SHP77 (cell line): Measurements from ENCODE around the gene SLIT3.

Experiments
- DNase-seq, 2 experiments: peaks; one replicate each; lab custom pipeline; 2025; lab: John Stamatoyannopoulos, UW

SLIT3 gene

DNA sequence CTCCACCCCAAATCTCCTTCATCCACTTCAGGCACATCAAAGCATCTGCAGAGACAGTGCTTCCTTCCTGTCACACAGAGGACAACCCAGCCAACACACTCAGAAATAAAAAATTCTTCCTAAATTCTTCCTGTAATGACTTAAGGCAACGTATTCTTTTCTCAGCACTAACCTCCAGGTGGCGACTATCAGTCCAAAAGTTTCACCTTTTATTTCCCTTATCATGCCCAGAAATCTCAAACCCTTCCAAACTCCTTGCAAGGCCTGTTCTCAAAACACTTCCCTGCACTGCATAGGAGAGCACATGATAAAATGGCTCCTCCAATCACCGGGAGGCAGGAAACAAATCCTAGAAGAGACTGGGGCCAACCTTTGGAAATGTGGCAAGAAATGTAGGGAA lies 35.1 kb downstream of the SLIT3 start:
- no peak for DNase-seq

DNA sequence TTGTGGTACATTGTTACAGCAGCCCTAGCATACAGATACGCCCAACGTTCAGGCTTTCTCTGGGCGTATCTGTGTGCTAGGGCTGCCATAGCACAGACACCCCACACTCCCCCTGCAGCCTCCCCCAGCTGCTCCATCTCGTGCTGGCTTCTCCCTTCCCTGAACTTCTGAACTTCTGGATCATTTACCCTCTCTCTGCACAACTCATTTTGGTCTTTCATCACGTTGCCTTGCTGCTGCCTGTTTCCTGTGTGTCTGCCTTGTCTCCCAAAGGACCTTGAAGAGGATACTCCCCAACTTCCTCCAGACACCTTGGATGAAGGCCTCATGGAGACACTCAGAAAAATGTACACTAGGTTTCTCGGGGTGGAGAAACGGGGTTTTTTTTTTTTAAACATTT lies 37.3 kb downstream of the SLIT3 start:
- no peak for DNase-seq

DNA sequence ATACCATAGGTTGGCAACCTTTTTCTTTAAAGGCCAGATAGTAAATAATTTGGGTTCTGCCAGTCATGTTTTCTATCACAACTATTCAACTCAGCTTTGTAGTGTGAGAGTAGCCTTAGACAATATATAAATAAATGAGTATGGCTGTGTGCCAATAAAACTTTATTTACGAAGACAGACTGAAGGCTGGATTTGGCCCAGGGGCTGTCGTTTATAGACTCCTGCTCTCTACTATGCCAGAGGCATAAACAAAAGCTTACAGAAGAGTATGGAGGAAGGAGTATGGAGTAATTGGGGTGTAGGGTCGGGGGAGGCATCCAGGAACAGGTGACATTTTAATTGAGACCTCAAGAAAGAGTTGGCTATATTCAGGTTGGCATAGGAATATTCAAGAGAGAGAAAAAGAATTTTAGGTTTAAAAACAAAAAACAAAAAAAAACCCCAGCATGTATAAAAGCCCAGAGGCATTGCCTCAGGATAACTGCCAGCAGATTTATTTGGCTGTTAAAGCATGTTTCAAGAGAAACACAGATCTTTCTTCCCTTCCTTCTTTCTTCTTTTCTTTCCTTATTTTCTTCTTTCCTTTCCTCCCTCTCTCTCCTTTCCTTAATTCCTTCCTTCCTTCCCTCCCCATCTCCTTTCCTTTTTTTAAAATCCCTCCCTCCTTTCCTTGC lies 39.9 kb downstream of the SLIT3 start:
- no peak for DNase-seq

DNA sequence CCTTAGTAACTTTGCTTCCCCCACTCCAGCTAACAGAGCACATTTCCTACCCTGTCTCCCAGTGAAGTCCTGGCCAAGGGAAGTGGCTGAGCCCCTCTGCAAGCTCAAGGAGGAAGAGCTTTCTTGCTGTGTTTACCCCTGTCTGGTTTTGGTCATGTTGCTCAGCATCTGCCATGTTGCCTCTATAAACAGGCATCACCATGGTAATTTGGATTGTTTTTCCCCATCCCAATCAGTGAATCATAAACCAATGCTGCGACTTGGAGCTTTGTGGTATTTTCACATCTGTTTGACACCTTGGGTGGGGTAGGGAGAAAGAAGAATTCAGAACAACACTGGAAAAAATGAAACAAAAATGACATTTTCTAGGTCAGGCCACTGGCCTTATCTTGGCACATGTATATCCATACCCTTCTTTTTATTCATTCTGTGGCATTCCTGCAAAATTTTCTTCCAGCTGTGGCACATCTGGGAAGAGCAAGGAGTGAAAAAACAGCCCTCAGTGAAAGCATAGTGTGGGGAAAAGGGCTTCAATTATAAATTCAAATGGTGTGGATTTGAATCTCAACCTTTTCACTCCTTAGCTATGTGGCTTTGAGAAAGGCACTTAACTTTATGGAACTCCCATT lies 42.5 kb downstream of the SLIT3 start:
- DNase-seq: no peak

DNA sequence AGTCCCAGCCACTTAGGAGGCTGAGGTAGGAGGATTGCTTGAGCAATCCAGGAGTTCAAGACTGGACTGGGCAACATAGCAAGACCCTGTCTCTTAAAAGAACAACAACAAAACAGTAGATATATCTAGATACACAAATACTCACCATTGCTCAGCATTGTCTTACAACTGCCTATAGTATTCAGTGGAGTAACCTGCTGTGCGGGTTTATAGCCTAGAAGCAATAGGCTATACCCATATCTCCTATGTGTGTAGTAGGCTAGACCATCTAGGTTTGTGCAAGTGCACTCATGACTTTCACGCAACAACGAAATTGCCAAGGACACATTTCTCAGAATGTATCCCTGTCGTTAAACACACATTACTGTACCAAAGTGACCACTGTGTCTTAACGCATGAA lies 44.7 kb downstream of the SLIT3 start:
- DNase-seq: no peak

DNA sequence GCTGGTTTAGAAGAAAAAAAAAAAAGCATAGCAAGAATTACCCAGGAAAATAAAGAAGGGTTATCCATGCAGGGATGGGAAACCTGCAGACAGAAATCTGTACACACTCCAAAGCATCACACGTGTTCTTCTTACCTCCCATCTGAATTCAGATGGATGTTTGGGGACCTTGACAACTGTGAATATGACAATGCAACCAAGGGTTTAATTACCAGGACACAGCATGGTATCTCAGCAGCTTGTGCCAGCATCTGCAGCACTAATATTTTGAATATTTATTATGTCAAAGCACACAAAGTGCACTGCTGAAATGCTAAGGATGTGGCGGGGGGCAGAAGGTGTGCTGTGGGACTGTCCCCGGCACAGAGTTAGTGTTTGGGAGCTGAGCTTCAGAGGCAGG lies 47.9 kb downstream of the SLIT3 start:
- no peak for DNase-seq

DNA sequence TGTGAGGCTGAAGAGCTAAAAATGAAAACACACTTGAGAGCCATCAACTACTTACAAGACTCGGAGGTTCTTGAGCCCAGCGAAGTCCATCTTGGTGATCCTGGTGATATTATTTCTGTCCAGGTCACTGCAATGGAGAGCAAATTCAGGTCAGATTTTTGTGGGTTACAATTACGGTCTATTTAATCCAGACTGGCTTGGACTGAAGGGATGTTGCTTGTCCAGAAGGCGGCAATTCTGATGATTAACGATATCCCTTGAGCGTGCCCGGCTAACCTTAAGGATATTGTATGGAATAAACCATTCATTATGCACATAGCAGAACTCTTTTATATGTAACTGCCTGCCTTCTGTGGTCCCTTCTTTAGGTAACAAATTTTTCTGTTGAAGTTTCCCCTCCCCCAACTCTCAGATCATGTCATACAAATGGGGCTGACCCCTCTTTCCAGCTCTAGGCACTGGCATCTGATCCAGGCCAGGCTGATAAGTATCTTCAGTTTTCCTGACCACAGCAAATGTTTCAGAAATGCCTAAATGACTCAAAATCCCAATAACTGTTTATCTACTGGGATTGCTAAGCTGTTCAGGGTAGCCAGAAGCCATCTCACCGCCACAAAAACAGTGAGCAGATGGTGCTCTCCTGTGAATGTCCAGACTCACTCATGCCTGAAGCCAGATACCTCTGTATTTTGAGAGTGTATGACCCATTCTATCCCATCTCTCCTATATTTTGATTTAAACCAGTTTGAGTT lies 49.4 kb downstream of the SLIT3 start:
- no peak for DNase-seq

DNA sequence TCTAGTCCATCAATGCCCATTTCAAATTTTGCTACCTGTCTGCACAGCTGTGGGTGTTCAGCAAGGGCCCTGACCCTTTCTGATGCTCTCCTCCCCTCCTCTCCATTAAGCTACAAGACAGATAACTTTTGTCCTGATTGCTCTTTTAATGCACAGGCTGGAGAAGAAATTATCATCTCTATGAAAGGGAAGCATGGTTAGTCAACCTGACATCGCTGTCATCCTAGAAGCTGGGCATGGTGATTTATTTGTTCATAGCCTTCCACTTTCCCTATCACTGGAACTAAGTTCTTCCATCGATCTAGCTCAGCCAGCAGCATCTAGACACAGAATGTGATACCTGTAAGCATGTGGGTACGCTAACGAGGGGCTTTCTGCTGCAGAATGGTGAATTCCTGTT lies 50.1 kb downstream of the SLIT3 start:
- DNase-seq: no peak

DNA sequence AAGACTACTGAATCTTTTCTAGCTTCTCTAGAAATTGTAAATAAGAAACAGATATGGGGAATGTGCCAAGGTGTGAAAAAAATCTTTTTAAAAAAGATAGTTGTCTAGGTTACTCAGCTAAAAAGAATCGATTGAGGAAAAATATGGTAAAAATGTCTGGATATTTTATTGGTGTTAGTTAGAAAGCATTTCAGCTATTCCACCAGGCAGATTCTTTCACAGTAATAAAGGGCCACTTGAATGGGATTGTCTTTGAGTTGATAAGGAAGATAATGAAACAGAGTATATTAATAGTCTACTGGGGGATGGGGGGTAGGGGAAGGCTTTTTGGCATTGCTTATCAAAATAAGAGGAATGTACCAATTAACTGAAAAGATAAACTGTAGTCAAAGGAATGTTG lies 51.9 kb downstream of the SLIT3 start:
- DNase-seq: no peak

DNA sequence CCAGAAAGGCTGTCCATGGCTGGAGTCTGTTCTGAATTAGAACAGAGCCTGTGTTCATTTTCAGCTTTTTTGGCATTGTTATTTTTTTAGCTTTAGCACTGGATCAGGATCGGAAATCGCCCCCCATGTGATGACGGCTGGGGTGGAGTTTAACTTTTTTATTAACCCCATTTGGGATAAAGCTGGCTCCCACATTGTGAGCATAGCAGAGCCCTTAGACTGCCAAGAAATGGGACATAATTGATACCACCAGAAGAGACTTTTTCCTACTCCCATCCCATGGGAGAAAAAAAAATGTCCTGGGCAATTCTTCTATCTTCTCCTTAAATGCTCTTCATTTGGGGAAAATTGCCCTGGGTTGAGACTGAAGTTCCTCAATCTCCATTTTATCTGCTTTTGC lies 52.4 kb downstream of the SLIT3 start:
- DNase-seq: no peak

DNA sequence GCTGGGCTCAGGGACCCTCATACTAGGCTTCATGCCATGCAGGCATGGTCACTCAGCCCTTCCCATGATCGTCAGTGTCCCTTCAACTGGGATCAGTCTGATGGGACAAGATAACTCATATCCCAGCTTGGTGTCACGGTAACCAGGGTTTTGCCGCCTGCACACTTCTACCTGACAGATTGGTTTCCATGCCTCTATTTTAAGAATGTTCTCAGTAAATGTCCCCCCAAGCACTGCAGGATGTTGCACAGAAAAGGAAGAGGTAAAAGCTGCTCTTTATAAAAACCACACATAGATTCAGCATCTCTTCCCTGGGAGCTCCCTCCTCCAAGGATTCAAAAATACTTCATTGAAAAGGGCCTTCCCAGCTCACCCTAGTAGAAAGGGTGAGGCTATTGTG lies 56.1 kb downstream of the SLIT3 start:
- no peak for DNase-seq

DNA sequence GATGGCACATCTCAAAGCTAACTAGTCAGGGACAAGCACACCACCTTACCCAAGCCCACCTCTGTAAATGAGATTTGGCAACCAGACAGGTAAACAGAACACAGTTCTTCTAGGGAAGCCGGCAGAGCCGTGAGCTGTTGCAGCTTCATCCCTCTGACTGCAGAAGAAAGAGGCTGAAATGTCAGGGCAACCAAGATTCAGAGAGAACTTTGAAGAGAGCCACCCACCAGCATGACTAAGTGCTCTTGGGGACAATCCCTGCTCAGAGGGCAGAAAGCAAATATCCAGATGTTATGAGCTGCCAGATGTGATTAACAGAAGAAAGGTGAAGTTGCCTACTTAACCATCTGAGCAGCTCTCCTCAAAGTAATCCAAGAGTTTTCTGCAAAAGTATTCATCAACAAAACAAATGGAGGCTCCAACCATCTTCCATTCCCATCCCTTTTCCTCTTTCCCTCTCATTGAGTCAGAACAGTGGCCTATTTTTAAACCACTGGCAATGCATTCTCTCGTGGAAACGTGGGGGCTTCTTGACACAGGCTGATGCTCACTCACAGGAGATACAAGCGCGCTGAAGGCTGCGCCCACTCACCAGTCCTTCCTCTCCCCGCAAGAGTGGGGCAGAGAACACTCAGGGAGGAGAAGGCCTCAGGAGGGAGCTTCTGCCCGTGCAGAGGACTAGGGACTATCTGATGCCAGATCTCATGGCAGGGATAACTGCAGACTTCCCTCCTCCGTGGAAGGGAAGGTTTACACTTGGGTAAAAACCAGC lies 57.1 kb downstream of the SLIT3 start:
- no peak for DNase-seq

DNA sequence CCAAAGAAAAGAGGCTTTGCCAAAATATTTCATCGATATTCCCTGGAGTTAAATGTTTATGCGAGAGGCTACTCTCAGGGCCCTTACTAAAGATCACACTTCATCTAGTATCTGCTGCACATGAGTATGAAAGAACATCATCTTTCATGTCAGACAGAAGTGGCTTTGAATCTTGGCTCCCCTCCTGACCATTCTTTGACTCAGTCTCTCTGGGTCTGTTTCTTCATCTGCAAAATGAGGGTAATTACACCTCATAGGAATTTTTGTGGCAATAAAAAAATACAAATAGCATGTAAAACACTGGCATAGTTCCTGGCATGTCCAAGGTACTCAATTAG lies 58.1 kb downstream of the SLIT3 start:
- no peak for DNase-seq

DNA sequence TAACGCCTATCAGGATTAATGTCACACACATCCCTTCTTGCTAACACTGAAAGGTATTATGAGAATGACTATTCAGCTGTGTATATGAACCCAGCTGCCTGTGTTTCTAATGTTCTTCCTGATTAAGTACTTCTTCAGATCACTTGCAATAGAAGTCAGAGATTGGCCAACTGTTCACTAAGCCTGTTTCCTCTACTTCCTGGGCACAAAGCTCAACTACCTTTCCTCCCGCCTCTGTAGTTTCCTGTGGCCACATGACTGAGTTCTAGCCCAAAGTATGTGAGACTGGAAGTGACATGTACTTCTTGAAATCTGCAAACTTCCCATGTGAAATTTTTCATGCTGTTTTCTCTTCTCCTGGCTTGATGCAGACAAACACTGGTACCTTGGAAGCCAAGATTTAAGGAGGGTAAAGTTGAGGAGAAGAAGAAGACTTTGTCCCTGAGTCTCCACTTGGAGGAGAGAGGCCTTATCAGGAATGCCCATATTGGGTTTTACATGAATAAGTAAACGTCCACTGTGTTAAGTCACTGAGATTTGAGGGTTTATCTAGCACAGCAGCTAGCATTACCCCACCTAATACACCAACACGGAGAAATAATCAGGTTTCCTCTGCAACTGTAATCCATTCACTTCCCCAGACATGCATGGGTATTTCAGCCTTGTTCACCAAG lies 58.6 kb downstream of the SLIT3 start:
- no peak for DNase-seq

DNA sequence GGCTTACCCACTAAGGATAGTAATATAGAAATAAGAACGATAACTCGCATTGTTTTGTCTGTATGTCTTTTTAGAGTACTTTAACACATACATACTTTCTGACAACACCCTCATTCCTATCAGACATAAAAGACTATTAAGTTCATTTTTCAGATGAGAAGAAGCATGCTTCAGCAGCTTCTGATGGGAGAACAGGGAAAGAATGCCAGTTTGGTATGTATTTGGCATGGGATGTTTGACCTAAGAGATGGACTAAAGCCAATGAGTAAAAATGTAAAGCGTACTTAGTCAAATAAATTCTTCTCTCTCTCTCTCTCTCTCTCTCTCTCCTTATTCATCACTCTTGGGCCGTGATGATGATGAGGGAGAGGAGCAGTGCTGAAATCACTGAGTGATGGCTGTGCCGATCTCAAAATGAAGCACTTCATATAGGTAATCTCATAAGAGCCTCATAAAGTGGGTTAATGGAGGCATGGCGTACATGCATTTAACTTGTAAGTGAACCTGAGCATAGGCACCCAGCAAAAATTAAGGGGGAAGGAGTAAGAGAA lies 71.5 kb downstream of the SLIT3 start:
- no peak for DNase-seq

DNA sequence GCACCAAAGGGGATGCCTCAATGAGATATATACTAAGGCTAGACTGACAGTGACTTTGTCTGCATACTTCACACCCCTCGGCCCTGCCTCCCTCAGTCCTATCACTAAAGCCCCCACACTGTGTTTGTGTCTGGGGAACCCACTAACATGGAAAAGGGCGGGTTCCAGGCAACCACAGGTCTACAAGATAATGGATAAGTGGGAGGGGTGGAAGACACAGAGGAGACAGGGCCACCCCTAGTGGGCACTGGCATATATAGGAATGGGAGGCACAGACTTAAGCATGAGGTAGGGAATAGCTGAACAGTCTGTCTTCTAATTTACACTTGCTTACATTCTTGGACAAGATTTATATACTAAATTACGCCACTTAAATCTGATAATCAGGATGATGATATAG lies 74.0 kb downstream of the SLIT3 start:
- DNase-seq: no peak

DNA sequence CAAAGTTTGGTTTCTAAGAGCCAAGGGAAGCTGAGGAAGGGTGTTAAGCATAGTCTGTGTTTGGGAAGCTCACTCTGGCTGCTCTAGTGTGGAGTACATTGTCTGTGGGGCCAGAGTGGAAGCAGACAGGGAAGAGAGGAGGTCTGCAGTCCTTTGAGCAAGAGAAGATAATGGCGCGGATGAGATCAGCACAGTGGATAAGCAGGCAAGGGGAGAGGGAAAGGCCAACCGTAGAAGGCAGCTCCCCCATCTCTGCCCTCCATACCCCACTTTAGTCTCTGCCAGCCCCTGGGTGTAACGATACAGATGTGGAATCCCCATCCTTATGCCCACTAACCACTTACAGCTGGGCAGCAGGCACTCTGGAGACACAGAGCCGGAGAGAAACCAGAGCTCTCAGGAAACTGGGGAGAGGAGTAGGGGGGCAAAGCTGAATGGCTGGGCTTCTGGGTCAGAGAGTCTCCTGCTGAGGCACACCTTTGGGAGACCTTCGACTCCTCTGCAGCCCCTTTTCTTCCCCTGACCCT lies 75.0 kb downstream of the SLIT3 start:
- DNase-seq: no peak

DNA sequence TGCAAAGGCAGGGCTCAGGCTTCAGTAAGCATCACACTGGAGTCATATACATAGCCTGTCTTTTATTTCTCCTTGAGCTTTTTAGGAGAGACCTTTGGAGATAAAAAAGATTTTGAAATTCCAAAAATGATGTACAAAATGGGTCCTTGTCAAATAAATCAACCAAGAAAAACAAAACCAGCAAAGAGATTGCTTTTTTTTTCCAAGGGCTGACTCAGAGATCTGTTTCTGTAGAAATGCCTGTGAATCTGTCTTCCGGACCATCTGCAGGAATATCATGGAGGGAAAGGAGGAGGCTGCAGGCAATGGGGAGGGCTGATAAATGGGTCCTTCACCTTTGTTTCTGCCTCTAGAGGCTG lies 77.4 kb downstream of the SLIT3 start:
- no peak for DNase-seq

DNA sequence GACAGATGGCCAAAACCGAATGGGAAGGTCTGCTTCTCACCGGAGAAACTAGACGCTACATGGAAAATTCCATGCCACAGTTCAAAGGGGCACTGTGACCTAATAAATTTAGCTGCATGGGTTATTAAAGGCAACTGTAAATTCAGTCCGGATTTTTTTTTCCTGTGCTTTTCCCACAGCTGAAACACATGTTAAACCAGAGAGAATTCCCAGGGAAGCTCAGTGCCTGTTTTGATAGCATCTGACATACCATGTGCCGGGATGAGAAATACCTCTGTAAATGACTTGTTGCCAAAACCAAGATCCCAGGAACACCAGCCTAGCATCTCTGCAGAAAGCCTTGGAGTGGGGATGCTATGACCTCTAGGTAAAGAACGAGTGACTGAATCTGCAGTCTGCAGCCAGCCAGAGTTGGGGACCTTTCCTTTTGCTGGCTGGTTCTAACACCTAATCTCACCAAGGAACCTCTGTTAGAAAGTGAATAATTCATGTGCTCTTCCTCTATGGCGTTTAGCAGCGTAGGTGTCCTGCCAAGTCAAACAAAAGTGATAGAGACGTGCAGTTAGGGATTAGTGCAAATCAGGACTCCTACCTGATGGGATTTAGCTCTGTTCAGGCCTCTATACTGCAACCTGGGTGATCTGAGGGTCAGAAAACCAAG lies 77.9 kb downstream of the SLIT3 start:
- no peak for DNase-seq

DNA sequence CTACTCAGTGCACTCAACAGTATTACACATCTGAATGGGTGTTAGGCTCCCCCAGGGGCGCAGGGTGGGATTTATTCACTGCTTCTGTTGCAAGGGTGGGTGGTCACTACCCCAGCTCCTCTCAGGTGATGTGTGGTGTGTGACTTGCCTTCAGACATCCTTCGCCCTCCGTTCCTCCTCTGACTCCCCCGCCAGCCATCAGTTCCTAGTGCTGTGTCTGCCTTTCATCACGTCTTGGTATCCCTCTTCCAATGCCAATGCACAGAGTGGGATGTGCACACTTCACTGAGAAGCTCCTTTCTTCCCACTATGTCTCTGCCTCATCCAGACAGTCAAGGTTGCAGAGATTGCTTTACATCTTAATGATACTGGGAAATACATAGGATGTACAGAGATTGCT lies 79.4 kb downstream of the SLIT3 start:
- no peak for DNase-seq

DNA sequence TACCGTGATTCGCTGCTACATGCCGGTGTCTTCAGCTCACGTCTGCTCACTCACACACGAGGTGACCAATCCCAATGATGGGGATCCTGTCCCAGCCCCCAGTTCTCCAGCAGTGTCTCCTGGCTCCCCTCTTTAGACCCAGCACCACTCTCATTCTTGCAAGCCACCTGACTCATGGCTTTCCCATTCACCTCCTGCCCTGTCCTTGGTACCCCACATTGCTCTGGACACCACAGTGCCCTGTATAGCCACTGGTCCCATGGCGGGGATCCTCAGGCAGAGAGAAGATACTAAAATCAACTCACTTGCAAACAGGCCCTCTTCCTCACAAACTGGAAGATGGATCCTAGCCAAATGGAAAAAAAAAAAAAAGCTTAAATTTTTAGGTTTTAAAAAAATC lies 81.0 kb downstream of the SLIT3 start:
- DNase-seq: no peak
